Muscle of back (tissue), 11 donors: ENCODE measurements around the gene TMSB10. TPM values are rescaled to one million over a fixed set of nuclear protein-coding genes. Genes with fewer than 3 reads are reported as not detected.
A peak's percentile ranks its signal among the peaks of the same experiment; 100 is the strongest.
"Not testable (repeated sequence)": the region's sequence is repeated elsewhere in the genome, so short reads cannot be mapped to it uniquely, and the experiment has no call there.

ENCODE experiments used
- DNase-seq, 3 donors: peaks; one replicate each; pipeline versions ENCODE4 v3.0.0 to v3.0.0-alpha.2; 2013
- polyA plus RNA-seq, 10 donors: library from polyadenylated mRNA; unstranded; fragments of 120-200 nt; gene quantifications; one replicate each; pipeline ENCODE4 v1.2.1, GENCODE V29; 2013; ENCODE audit not compliant: insufficient read length in 10 of 10

The TMSB10 gene
- polyA plus RNA-seq, 10 donors: 1,032 to 1,730 (median 1,254) TPM

GRCh38 chr2:84925724-84926376, 20.4 kb downstream of the TMSB10 start:
- DNase-seq: peak; percentile 89 to 93 (median 91)

DNA sequence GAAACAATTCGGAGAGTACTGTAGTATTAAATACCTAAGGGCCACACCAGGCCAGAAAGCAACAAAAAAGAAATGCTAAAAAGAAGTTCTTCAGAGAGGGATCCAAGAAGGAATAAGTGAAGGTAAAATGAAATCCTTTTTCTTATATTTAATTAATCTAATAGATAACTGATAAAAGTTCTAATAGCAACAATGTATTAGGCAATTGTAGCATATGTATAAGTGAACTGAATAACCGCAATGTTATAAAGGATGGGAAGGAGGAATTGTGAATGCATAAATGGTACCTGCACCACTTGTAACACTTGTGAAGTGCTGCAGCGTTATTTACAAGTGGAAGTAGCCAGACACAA, 21.8 kb downstream of the TMSB10 start:
- no peak for DNase-seq

GRCh38 chr2:84931384-84931821, 25.9 kb downstream of the TMSB10 start:
- DNase-seq: no peak

GRCh38 chr2:84938194-84938879, 32.9 kb downstream of the TMSB10 start:
- no peak for DNase-seq

DNA sequence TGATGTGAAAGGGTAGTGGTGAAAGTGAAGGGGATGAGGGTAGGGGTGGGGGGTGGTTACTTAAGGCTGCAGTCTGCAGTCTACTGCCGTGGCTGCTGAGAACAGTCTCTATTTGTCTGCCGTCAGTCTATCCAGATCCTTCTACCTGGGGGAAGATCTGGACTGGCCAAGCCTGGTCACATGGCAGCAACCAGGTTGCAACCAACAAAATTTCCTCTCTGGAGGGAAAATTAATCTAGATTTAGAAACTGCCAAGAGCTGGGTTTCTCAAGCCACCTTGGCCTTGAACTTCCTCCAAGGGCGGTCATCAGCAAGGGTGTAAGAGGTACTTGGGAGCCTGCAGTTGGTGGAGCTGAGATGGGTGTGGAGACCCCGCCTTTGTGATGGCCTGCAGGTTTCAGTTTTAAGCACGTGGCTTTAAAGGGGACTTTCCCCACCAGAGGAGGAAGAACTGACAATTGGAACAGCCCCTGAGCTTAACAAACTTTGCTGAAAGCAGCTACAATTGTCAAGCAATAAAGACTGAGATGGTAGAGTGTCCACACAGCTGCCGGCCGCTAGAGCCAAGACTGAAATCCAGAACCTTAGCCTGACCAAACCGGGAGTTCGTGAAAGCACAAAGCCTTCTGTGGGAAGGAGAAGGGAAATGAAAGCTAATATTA, 34.1 kb downstream of the TMSB10 start:
- DNase-seq: peak in 1 of 3 donors; percentile 12

DNA sequence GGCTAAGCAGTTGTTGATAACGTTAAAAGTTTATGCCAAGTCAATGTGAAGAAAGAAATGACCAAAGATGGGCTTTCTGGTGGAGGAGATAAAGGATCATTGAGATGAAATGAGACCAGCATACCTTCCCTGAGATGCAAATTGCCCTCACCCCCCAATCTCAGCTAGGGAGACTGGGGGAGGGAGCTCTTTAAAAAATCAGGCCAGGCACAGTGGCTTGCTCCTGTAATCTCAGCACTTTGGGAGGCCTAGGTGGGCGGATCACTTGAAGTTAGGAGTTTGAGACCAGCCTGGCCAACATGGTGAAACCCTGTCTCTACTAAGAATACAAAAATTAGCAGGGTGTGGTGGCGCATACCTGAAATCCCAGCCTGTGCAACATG, 34.6 kb downstream of the TMSB10 start:
- no peak for DNase-seq

- no peak for DNase-seq
Observed at GRCh38 chr2:84940831-84941412, 35.5 kb downstream of the TMSB10 start.

GRCh38 chr2:84942166-84942565, 36.7 kb downstream of the TMSB10 start:
- no peak for DNase-seq

DNA sequence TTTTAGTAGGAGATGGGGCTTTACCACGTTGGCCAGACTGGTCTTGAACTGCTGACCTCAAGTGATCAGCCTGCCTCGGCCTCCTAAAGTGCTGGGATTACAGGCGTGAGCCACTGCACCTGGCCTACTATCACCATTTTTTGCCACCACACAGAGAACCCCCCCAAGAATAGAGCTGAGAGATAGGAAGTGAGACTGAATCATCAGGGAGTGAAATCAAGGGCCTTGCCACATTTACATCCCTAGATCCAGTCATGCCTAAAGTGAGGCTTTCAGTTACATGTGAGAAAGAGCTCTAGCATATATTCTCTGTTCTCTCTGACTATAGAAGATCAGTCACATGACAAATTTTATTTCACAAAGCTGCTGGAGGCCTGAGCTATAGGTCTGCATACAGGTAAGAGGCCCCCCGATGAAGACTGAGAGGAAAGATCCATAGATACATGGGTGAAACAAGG, 37.5 kb downstream of the TMSB10 start:
- no peak for DNase-seq

DNA sequence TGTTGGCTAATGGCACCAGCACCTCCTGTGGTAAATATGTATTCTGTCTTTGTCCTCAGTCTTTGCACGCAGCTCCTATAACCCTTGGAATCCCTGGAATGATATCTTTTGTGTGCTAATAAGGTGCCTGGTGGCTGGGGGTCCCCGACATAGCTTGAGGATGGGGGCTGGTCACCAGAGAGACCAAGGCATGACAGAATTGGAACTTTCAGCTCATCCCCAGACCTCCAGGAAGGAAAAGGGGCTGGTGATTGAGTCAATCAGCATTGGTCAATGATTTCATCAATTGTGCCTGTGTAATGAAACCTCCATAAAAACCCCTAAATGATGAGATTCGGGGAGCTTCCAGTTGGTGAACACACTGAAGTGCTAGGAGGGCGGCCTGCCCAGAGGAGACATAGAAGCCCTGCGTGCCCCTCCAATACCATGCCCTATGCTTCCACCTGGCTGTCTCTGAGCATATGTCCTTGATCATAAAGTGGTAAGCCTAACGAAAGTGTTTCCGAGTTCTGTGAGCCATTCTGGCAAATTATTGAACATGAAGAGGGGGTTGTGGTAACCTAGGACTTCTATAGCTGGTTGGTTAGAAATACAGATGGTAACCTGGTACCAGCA, 38.9 kb downstream of the TMSB10 start:
- no peak for DNase-seq

- DNase-seq: not testable (repeated sequence)
Observed at GRCh38 chr2:84945838-84946203, 40.4 kb downstream of the TMSB10 start.

GRCh38 chr2:84946204-84947009, 41.0 kb downstream of the TMSB10 start:
- peak in 1 of 3 donors; percentile 73 for DNase-seq

GRCh38 chr2:84947010-84947593, 41.6 kb downstream of the TMSB10 start:
- DNase-seq: no peak

- DNase-seq: no peak
Observed at GRCh38 chr2:84953535-84953934, 48.1 kb downstream of the TMSB10 start.

GRCh38 chr2:84954329-84954728, 48.9 kb downstream of the TMSB10 start:
- no peak for DNase-seq

Other genes starting within 250 kb of the TMSB10 start
- gene TRABD2A, start 24.6 kb upstream of the TMSB10 start, polyA plus RNA-seq: 1 to 10 TPM in 1 of 10 donors, under 1 TPM in 9; 0.12 to 7.8 (median 0.39) TPM
- 10 to 100 TPM; 36.0 to 56.3 (median 46.3) TPM for gene KCMF1, start 65.5 kb downstream of the TMSB10 start, polyA plus RNA-seq
- 10 to 100 TPM; 31.2 to 48.0 (median 36.8) TPM for gene TCF7L1, start 227.7 kb downstream of the TMSB10 start, polyA plus RNA-seq